Ovary (tissue), 3 donors: ENCODE results near the gene ATP1B2.

ENCODE experiments used
- POLR2A ChIP-seq: fragments of 450-650 bp; IDR thresholded peaks from one replicate; pipeline ENCODE4 v1.6.1; 2017; ENCODE audit warnings: antibody characterized with exemption, mild to moderate bottlenecking, moderate library complexity
- TF ChIP-seq, protein P1 (sequence below), 3 donors: fragments of 450-650 bp in 2 of 3; fragments of 200-600 bp in 1 of 3; IDR thresholded peaks; one replicate each; pipeline versions ENCODE4 v1.5.1 to v1.8.0; 2016 to 2022; ENCODE audit warnings: antibody characterized with exemption in 3 of 3, mild to moderate bottlenecking in 1 of 3
- donor health status: DM: no; HTN: no; CAD: no.

DNA sequence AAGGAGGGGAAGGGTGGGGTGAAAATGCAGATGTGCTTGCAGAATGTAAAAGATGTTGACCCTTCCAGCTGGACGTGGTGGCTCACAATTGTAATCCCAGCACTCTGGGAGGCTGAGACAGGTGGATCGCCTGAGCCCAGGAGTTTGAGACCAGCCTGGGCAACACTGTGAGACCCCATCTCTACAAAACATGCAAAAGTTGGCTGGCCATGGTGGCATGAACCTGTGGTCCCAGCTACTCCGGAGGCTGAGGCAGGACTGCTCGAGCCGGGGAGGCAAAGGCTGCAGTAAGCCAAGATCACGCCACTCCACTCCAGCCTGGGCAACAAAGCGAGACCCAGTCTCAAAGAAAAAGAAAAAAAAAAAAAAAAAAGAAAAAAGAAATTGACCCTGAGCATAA is 17.8 kb downstream of the ATP1B2 start:
- TF ChIP-seq, protein P1, sequence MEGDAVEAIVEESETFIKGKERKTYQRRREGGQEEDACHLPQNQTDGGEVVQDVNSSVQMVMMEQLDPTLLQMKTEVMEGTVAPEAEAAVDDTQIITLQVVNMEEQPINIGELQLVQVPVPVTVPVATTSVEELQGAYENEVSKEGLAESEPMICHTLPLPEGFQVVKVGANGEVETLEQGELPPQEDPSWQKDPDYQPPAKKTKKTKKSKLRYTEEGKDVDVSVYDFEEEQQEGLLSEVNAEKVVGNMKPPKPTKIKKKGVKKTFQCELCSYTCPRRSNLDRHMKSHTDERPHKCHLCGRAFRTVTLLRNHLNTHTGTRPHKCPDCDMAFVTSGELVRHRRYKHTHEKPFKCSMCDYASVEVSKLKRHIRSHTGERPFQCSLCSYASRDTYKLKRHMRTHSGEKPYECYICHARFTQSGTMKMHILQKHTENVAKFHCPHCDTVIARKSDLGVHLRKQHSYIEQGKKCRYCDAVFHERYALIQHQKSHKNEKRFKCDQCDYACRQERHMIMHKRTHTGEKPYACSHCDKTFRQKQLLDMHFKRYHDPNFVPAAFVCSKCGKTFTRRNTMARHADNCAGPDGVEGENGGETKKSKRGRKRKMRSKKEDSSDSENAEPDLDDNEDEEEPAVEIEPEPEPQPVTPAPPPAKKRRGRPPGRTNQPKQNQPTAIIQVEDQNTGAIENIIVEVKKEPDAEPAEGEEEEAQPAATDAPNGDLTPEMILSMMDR (IDR thresholded peaks at IDR 0.05): no peak
- no peak for TF ChIP-seq POLR2A
